GM12874 (cell line): Measurements from ENCODE around the gene ABHD16B.

Experiments used
- CTCF ChIP-seq: IDR thresholded peaks from 2 replicates; pipeline ENCODE4 v1.5.1; 2011; ENCODE audit warnings: low read depth, mild to moderate bottlenecking, control low read depth, low read length, moderate library complexity; ENCODE audit not compliant: insufficient read depth

ABHD16B gene

GRCh38 chr20:63830841-63831588, 30.3 kb upstream of the ABHD16B start, which contains the start of gene ZBTB46:
Gene ZBTB46, minus strand, starts transcription at chr20:63831264. Its CDS starts 40,507 bp downstream, at chr20:63790757.
- TF ChIP-seq CTCF = no peak

GRCh38 chr20:63831646-63831992, 29.7 kb upstream of the ABHD16B start:
- no peak for TF ChIP-seq CTCF

GRCh38 chr20:63831993-63832686, 29.2 kb upstream of the ABHD16B start:
- no peak for TF ChIP-seq CTCF

- no peak for TF ChIP-seq CTCF
Measured at GRCh38 chr20:63833776-63834490, 27.4 kb upstream of the ABHD16B start.

GRCh38 chr20:63834491-63834880, 26.8 kb upstream of the ABHD16B start:
- TF ChIP-seq CTCF = no peak

GRCh38 chr20:63835021-63835858, 26.1 kb upstream of the ABHD16B start:
- TF ChIP-seq CTCF = no peak
